Activated naive CD4-positive, alpha-beta T cell treated with Interleukin-2 at 50 U/mL for 16 hours (primary cell): ENCODE measurements around the gene ZNF486.
"Not testable (repeated sequence)": the region's sequence is repeated elsewhere in the genome, so short reads cannot be mapped to it uniquely, and the experiment has no call there.

Experiments used
- DNase-seq: peaks from one replicate; pipeline ENCODE4 v3.0.0-alpha.2; 2020

The ZNF486 gene

GRCh38 chr19:20167020-20167644 lies at the start of gene ZNF486:
Gene ZNF486 (plus strand): TSS chr19:20167214. CDS start chr19:20167331, 117 bp downstream.
- DNase-seq, result peak; percentile 93

- DNase-seq, result not testable (repeated sequence)
Measured at GRCh38 chr19:20118064-20118839, 48.8 kb upstream of the ZNF486 start.

- DNase-seq, result no peak
Measured at GRCh38 chr19:20124879-20125278, 42.1 kb upstream of the ZNF486 start.

- DNase-seq, result not testable (repeated sequence)
Measured at GRCh38 chr19:20132933-20133332, 34.1 kb upstream of the ZNF486 start.

- not testable (repeated sequence) for DNase-seq
Measured at GRCh38 chr19:20137714-20138113, 29.3 kb upstream of the ZNF486 start.

GRCh38 chr19:20151617-20152145 lies 15.3 kb upstream of the ZNF486 start:
- DNase-seq, result no peak

- DNase-seq, result not testable (repeated sequence)
Measured at GRCh38 chr19:20152506-20152905, 14.5 kb upstream of the ZNF486 start.

GRCh38 chr19:20153281-20153680 lies 13.7 kb upstream of the ZNF486 start:
- no peak for DNase-seq

- no peak for DNase-seq
Measured at GRCh38 chr19:20154636-20155035, 12.4 kb upstream of the ZNF486 start.

- DNase-seq, result no peak
Measured at GRCh38 chr19:20162821-20163220, 4.2 kb upstream of the ZNF486 start.

GRCh38 chr19:20164456-20164855 lies 2.6 kb upstream of the ZNF486 start:
- no peak for DNase-seq

- no peak for DNase-seq
Measured at GRCh38 chr19:20165971-20166592, 932 bp upstream of the ZNF486 start.

GRCh38 chr19:20167651-20168122 lies 673 bp downstream of the ZNF486 start:
- DNase-seq, result no peak

- no peak for DNase-seq
Measured at GRCh38 chr19:20171285-20171684, 4.3 kb downstream of the ZNF486 start.

GRCh38 chr19:20175848-20176247 lies 8.8 kb downstream of the ZNF486 start:
- DNase-seq, result not testable (repeated sequence)

- not testable (repeated sequence) for DNase-seq
Measured at GRCh38 chr19:20179956-20180355, 12.9 kb downstream of the ZNF486 start.

- DNase-seq, result no peak
Measured at GRCh38 chr19:20182222-20182785, 15.3 kb downstream of the ZNF486 start.

GRCh38 chr19:20186174-20186573 lies 19.2 kb downstream of the ZNF486 start:
- DNase-seq, result no peak

GRCh38 chr19:20197747-20198146 lies 30.7 kb downstream of the ZNF486 start:
- DNase-seq, result no peak

GRCh38 chr19:20209051-20209450 lies 42.0 kb downstream of the ZNF486 start:
- no peak for DNase-seq

- DNase-seq, result not testable (repeated sequence)
Measured at GRCh38 chr19:20214366-20214765, 47.4 kb downstream of the ZNF486 start.

- DNase-seq, result not testable (repeated sequence)
Measured at GRCh38 chr19:20221605-20222004, 54.6 kb downstream of the ZNF486 start.

GRCh38 chr19:20233105-20233504 lies 66.1 kb downstream of the ZNF486 start:
- DNase-seq, result no peak
